HG02610 (cell line): ENCODE data around the gene C1orf116.

Experiments
- ATAC-seq: cut with Tn5 transposase; IDR thresholded peaks from one replicate; pipeline ENCODE4 v1.9.1; 2021; ENCODE audit warnings: mild to moderate bottlenecking, moderate library complexity; ENCODE audit not compliant: unreplicated experiment

C1orf116 gene

GRCh38 chr1:207035877-207036551 lies 3.5 kb upstream of the C1orf116 start:
- ATAC-seq, result no peak

GRCh38 chr1:207034998-207035397 lies 2.4 kb upstream of the C1orf116 start:
- no peak for ATAC-seq

GRCh38 chr1:207034208-207034607 lies 1.7 kb upstream of the C1orf116 start:
- no peak for ATAC-seq

DNA sequence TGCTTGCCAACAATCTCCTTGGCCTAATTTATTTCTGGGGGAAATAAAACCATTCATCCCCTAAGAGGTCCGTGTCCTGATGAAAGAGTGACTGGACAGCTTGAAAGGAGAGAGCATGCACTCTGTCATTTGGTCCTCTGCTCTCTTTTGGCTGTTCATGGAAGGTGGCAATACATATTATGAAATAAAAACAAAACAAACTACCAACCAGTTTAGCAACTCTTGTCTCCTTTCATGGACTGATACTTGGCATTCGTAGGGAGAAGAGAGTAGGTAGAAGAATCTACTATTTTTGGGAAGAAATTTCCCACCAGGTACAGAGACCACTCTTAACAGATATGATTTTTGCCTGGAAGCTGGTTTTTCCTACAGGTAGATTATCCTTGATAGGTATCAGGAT lies 746 bp upstream of the C1orf116 start:
- no peak for ATAC-seq

DNA sequence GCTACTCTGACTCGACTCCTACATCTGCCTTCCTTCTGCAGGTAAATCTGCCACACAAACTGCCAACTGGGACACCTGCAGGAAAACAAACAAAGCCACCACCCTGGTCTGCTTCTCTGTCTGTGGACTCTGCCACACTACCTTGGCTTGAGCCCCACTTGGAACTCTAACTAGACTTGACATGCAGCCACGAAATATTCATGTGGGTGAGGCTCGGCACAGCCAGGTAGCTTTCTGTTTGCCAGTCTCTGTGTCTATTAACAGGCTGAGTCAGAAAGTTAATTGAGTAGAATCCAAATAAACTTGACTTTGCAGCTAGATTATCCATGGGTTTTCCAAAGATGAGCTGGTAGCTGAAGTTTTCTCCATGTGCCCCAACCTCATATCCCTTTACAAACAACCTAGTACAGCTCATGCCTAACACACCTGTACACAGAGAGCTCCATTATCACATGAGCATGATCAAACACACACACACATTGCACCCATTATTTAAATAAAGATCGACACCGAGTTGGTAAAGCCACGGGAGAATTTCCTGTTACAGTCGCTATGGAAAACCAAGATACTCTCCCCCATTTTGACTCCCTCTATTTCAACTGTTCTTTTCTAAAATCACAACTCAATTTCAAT lies 808 bp downstream of the C1orf116 start:
- no peak for ATAC-seq

- no peak for ATAC-seq
These were observed 1.5 kb downstream of the C1orf116 start for GRCh38 chr1:207031016-207031415.

DNA sequence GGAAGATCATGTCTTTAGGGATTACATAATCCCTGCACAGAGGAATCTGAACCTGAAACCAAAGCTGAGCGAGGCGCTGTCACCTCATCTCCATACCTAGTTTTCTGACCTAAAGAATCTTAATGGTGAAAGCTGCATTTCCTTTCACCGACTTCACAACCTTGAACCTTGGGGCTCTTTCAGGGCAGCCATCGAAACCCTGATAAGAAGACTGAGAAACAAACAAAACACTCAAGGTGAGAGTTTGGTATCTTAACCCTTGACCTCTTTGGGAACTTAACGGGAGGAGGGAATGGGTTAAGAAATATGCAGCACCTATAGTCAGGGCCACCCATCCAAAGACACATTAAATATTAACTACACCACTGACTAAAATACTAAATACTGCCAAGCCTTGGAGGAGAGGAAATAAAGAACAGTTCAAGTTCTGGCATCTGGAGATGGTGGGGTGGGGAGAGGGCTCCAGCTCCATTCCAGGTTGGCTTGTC lies 2.0 kb downstream of the C1orf116 start:
- no peak for ATAC-seq

- no peak for ATAC-seq
These were observed 2.6 kb downstream of the C1orf116 start for GRCh38 chr1:207029701-207030521.

- no peak for ATAC-seq
These were observed 3.5 kb downstream of the C1orf116 start for GRCh38 chr1:207028884-207029650.

DNA sequence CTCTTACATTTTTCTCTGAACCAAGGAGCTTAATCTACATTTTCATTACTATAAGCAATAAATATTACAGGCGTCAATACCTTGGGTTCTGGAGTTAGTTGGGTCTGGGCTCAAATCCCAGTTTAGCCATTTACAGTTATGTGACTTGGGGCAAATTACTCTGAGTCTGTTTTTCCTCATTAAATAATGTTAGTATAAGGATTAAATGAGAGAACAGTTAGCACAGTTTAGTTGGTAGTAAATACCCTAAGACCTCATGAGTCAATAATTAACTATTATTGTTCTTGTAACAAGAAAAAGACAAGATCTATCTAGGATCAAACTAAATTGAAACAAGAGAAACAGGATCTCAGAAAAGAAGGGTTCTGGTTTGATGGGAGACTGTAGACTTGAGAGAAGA lies 4.6 kb downstream of the C1orf116 start:
- ATAC-seq, result no peak

DNA sequence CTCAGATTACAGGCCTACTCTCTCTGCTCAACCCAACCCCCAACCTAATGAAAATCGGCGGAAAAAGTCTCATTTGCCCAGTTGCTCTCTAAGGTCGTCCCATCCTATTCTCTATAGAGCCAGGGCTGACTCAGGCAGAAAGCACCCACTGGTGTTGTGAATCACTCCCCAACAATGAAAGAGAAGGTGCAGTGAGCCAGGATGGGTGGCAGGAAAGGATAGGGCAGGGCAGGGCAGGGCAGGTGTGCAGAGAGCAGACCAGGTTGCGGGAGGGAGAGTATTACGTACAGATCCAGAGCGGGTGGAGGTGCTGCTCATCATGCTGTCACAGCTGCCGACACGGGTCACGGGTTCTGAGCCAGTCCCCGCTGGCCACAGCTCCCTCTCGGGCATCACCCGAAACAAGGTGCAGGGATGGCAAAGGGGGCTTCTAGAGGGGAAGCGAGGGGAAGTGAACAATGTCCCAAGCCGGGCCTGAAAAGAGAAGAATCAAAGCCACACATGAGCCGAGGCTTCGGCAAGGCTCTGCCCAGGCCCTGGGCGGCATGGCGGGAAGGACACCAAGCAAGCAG lies 5.3 kb downstream of the C1orf116 start:
- no peak for ATAC-seq

- no peak for ATAC-seq
These were observed 6.4 kb downstream of the C1orf116 start for GRCh38 chr1:207026104-207026534.

- no peak for ATAC-seq
These were observed 7.2 kb downstream of the C1orf116 start for GRCh38 chr1:207025146-207025880.

DNA sequence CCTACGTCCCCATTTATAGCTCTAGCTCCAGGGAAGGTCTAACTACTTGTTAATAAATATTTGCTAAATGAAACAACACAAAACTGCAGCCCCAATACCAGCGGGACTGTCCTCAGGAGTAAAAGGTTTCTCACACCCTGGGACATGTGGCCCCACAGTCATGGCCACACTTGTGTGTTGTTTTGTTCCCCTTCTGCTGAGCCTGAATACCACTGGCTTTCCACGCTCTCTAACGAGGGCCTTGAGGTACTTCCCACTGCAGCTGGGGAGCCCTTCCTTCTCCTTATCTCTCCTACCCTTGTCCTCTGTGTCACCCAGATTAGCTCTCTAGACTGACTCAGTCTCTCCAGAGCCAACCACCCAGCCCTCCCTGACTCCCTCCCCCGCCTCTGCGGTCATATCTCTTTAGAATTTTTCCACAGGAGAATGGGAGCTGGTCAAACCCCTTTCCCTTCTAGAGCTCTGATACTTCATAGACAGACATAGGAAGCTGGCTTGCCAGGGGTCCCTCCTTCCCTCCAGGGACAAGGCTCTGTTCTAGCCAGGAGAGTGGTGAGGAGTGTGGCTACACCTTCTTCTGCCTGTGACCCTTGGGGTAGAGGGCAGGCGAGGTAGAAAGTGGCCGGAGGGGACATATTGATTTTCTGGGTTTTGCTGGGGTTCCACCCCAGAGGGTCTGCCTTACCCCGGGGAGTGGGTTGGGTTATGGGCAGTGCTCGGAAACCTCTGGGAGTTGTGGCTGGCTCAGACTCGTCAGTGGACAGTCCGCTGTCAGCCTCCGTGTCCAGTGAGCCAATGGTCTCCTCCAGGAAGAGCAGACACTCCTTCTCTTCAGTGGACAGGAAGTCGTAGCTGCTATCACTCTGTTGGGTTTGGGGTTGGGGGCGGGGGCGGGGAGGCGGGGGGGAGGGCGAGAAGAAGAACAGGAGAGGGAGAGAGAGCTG lies 8.1 kb downstream of the C1orf116 start:
- no peak for ATAC-seq

- ATAC-seq, result no peak
These were observed 9.4 kb downstream of the C1orf116 start for GRCh38 chr1:207022996-207023679.

DNA sequence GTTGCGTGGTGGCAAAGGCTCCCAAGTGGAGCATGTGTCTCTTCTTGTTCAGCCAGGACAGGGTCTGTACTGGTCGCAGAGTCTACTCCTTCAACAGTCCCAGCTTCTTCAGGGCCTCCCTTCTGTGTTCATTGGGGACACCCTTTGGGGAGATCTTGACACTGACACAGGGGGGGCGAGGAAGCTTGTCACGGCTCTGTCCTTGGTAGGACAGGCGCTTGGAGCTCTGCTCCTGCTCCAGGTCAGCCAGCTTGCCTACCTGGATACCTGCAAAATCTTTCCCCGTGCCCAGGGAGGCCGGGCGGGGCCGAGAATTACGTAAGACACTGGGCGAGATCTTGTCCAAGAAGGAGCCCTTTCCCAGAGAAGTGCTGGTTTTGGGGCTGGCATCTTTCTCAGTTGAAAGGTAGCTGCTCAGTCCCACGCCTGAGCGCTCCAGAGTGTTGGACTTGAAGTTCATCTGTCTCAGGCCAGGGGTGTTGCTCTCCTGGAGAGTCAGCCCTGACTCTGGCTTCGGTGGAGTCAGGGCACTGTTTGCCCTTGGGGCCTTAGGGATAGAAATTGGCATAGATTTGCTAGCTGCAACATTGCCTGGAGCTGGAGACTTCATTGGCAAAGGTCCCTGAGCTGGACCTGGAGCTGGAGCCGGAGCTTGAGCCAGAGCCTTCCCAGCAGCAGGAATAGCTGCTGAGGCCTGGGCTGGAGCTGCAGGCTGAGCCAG lies 10.5 kb downstream of the C1orf116 start:
- ATAC-seq, result no peak

DNA sequence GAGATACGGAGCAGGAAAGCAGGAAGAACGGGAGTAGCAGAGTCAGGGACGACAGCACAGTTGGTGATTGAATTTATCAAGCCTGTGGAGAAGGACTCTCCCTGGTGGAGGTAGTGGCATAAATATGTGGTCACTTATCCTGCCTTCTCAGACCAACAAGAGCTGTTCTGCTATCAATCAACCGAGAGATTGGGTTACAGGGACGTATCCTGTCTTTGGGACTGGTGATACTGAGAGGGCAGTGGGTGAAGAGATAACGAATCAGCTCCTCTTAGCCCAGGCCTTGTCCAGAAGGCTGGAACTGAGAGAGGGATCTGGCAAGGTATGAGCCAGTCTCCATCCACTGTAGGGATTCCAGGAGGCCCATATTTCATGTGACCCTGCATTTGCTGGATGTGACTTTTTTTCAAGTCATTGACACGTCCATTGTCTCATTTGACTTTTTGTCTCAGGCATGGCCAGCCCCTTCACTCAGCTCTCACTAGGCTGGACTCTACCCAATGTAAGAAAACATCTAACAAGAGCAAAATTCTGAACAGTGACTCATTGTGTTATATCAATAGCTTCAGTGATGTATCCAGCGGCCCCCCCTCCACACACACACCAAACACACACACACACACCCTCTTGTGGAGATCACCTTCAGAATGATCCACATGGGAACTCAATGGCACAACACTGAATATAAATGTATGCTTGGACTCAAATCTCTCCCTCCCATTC lies 11.3 kb downstream of the C1orf116 start:
- ATAC-seq, result no peak
